ENCODE data around the gene RABL6.

RABL6 gene

DNA sequence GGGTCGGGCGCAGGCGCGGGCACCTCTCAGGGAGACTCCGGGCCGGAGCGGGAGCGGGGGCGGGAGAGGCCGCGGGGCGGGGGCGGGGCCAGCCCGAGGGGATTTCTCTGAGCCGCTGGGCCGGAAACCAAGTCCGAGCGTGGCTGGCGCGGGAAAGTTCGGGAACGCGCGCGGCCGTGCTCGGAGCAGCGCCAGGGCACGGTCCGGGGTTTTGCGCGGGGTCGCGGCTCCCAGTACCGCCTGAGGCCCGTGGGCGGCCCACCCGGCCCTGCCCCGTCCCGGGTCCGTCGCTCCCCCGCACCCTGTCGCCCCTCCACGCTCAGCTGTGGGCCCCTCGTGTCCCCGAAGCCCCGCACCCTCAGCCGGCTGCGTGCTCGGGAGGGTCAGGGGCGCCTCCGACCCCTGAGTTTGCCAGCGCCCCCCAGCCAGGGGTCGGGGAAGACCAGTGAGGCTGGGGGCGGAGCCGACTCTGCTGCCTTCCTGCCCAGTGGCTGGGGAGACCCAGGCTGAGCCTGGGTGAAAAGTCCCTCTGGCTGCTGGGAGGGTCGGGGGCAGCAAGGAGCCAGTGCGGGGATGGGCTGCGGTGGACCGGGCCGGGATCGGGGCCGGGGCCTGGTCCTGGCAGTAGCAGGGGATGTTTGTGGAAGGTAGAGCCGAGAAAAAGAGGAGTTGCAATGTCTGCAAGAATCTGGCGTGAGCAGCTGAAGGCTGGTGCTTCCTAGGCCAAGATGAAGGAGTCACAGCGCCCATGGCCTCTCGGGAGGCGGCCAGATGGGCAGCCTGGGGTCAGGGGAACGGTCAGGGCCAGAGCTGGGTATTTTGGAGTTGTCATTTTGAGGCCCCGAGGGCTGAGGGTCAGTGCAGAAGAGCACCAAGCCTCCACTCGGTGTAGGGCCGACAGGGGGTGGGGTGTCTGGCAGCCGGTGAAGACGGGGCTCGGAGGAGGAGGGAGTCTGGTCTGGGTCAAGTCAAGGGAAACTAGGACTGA, 79.2 kb downstream of the RABL6 start:
- peak; percentile 39 for DNase-seq

DNA sequence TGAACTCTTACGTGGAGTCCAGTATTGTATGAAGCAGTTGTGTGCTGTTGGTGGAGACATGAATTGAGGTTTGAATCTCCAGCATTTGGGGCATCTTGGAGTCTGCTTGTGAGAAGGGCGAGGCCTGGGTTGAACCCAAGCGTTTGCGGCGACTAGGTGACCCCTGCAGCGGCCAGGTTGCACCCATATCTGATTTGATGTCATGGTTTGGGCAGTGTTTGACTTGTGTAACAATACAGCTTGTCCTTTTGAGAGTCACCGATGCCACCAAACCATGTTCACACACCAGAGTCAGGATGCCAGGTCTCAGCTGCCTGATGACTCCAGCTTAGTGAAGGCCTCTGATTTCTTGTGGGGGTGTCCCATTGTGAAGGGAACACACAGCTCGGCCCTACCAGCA, 80.7 kb downstream of the RABL6 start:
- DNase-seq, result no peak

DNA sequence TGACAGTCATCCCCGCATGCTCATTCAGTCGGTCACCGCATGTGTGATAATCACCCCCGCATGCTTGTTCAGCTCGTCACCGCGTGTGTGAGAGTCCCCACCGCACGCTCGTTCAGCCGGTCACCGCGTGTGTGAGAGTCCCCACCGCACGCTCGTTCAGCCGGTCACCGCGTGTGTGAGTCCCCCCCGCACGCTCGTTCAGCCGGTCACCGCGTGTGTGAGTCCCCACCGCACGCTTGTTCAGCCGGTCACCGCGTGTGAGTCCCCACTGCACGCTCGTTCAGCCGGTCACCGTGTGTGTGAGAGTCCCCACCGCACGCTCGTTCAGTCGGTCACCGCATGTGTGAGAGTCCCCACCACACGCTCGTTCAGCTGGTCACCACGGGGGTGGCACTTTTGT, 82.1 kb downstream of the RABL6 start:
- no peak for DNase-seq

GRCh38 chr9:136890661-136891060, 82.9 kb downstream of the RABL6 start:
- no peak for DNase-seq
